SU-DHL-6 (cell line): ENCODE results near the gene ALCAM.

Experiments used
- CTCF ChIP-seq: fragments of 200-600 bp; sonication (generic); IDR thresholded peaks from one replicate; pipeline ENCODE4 v1.5.1; 2017; ENCODE audit warnings: antibody characterized with exemption, mild to moderate bottlenecking, low read length, moderate library complexity; ENCODE audit not compliant: insufficient read depth, poor library complexity, severe bottlenecking
- EZH2phosphoT487 ChIP-seq: fragments of 200-600 bp; sonication (generic), shearing (Covaris generic); conservative IDR thresholded peaks from 2 replicates; pipeline ENCODE4 v1.6.1; 2018; ENCODE audit warnings: mild to moderate bottlenecking, antibody characterized with exemption, low read length, moderate library complexity, mixed read lengths

- no peak for TF ChIP-seq CTCF
- no peak for TF ChIP-seq EZH2phosphoT487
Measured at GRCh38 chr3:105466072-105466471, 99.4 kb downstream of the ALCAM start.
